ENCODE results near the gene MACROD1. TPM values are rescaled to one million over a fixed set of nuclear protein-coding genes. Genes with fewer than 3 reads are reported as not detected.

The MACROD1 gene
- total and polyA plus RNA-seq, 7 experiments from 2014 or later: 5.4 to 16.2 (median 9.7) TPM

DNA sequence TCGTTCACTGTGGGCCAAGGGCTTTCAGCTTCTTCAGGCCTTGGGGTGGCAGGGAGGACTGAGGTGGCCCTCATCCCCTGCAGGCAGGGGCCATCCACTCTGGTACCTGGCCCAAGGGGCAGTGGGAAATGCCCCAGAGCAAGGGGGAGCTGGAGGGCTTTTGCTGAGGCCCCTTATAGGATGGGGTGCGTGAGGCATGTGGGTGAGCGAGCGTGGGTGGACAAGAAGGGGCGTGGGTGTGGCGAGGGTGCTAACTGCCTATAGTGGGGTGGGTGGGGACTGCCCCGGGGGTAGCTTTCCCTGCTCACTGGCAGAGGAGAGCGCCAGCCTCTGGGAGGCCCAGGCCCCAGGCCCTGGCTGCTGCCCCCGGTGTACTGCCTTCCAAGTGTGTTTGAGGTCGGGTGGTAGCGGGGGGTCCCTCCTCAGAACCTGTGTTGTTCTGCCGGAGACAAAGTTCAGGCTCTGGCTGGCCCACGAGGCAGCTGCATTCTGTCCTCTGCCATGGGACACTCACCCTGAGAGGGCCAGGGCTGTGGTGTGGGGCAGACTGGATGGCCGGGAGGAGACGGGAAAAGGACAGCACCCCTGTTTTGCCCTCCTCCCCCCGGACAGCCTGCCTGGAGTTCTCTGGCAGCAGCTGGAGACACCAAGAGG lies 126.8 kb downstream of the MACROD1 start:
- POLR2A ChIA-PET: no interaction called here
- H3K36me3 ChIP-seq (ENCODE audit: control insufficient read depth in 2 of 3, insufficient read depth in 3 of 3, low read length in 3 of 3): no peaks in the 10 kb centered on the region
- peaks cover 0 to 4% (median 0%) of the 10 kb centered on the region in 5 donors for H3K36me3 Mint-ChIP-seq
- H3K4me1 Mint-ChIP-seq: peaks cover 1 to 10% (median 8%) of the 10 kb centered on the region in 7 donors
- CTCF ChIA-PET: no interaction called here
- H3K9me3 ChIP-seq (ENCODE audit: control insufficient read depth in 2 of 3, low read length in 3 of 3): no peaks in the 10 kb centered on the region
- H3K27me3 ChIP-seq (ENCODE audit: control insufficient read depth in 2 of 2, insufficient read depth in 2 of 2, low read length in 2 of 2): no peaks in the 10 kb centered on the region
- intact Hi-C loops (cut with micrococcal nuclease): no loop called here
- H3K27ac Mint-ChIP-seq: no peak overlapping the region
- no peak overlapping the region for H3K4me3 ChIP-seq (ENCODE audit: low read length)
- no peak for ATAC-seq
- H3K27me3 Mint-ChIP-seq: peaks cover 11 to 32% (median 30%) of the 10 kb centered on the region in 5 donors
- no peaks in the 10 kb centered on the region for H3K9me3 Mint-ChIP-seq
- H3K4me3 Mint-ChIP-seq: no peak overlapping the region
- DNase-seq: no peak
- no peaks in the 10 kb centered on the region for H3K4me1 ChIP-seq (ENCODE audit: control insufficient read depth in 2 of 2, insufficient read depth in 2 of 2, low read length in 2 of 2)
- H3K27ac ChIP-seq (ENCODE audit: low read depth, low read length): no peak overlapping the region

GRCh38 chr11:64038500-64038899 lies 127.4 kb downstream of the MACROD1 start:
- Mint-ChIP-seq H3K36me3 (peaks cover 0 to 6% (median 0%) of the 10 kb centered on the region in 5 donors), H3K27me3 (peaks cover 16 to 37% (median 34%) of the 10 kb centered on the region in 5 donors), H3K27ac (no peak overlapping the region), H3K4me1 (peaks cover 3 to 13% (median 9%) of the 10 kb centered on the region in 7 donors), H3K4me3 (no peak overlapping the region), H3K9me3 (peaks cover 0 to 1% (median 0%) of the 10 kb centered on the region in 11 donors)
- H3K4me3 ChIP-seq (ENCODE audit: low read length): no peak overlapping the region
- no peak overlapping the region for H3K27ac ChIP-seq (ENCODE audit: low read depth, low read length)
- ATAC-seq (no peak), DNase-seq (no peak)
- no peaks in the 10 kb centered on the region for H3K4me1 ChIP-seq (ENCODE audit: control insufficient read depth in 2 of 2, insufficient read depth in 2 of 2, low read length in 2 of 2)
- ChIA-PET POLR2A (no interaction called here), CTCF (no interaction called here)
- H3K9me3 ChIP-seq (ENCODE audit: control insufficient read depth in 2 of 3, low read length in 3 of 3): no peaks in the 10 kb centered on the region
- H3K27me3 ChIP-seq (ENCODE audit: control insufficient read depth in 2 of 2, insufficient read depth in 2 of 2, low read length in 2 of 2): no peaks in the 10 kb centered on the region
- intact Hi-C loops (cut with micrococcal nuclease): no loop called here
- H3K36me3 ChIP-seq (ENCODE audit: control insufficient read depth in 2 of 3, insufficient read depth in 3 of 3, low read length in 3 of 3): no peaks in the 10 kb centered on the region

DNA sequence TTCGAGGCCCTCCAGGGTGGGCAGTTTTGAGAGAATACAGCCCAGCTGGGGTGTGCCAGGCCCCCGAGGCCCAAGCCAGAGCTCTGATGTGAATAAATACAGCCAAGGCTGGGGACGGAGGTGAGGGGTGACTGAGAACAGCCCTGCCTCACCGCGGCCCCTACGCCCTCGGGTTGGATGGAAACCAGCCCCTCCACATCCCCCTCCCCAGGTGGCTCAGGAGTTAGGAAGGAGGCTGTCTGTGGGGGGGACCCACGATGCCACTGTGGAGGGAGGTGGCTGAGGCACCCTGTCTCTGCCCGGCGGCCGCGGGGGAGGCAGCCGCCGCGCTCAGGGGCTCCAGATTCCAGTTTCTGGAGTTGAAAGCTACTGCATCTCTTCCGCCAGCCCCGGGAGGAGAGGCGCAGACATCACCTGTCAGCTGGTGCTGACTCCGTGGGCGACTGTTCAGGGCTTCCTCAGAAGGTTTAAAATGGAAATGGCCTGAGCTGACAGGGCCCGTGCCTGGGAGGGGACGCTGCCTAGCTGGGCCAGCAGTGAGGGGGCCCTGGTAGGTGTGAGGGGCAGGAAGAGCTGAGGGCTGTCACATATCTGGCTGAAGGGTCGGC lies 128.8 kb downstream of the MACROD1 start:
- H3K27me3 Mint-ChIP-seq: peaks cover 16 to 43% (median 39%) of the 10 kb centered on the region in 5 donors
- DNase-seq (no peak), ATAC-seq (no peak)
- no peak overlapping the region for H3K27ac ChIP-seq (ENCODE audit: low read depth, low read length)
- no peaks in the 10 kb centered on the region for H3K9me3 ChIP-seq (ENCODE audit: control insufficient read depth in 2 of 3, low read length in 3 of 3)
- no peak overlapping the region for H3K27ac Mint-ChIP-seq
- POLR2A ChIA-PET: no interaction called here
- H3K27me3 ChIP-seq (ENCODE audit: control insufficient read depth in 2 of 2, insufficient read depth in 2 of 2, low read length in 2 of 2): no peaks in the 10 kb centered on the region
- intact Hi-C loops (cut with micrococcal nuclease): no loop called here
- no peaks in the 10 kb centered on the region for H3K4me1 ChIP-seq (ENCODE audit: control insufficient read depth in 2 of 2, insufficient read depth in 2 of 2, low read length in 2 of 2)
- peaks cover 0 to 6% (median 0%) of the 10 kb centered on the region in 5 donors for H3K36me3 Mint-ChIP-seq
- H3K4me3 ChIP-seq (ENCODE audit: low read length): no peak overlapping the region
- H3K36me3 ChIP-seq (ENCODE audit: control insufficient read depth in 2 of 3, insufficient read depth in 3 of 3, low read length in 3 of 3): no peaks in the 10 kb centered on the region
- peak overlapping the region in 1 of 10 donors; percentile 18 for H3K4me3 Mint-ChIP-seq
- peaks cover 0 to 1% (median 0%) of the 10 kb centered on the region in 11 donors for H3K9me3 Mint-ChIP-seq
- H3K4me1 Mint-ChIP-seq: peaks cover 3 to 13% (median 9%) of the 10 kb centered on the region in 7 donors
- CTCF ChIA-PET: interaction anchor here (0.6 kb wide), 1 partner anchor 1668 kb away, joined by 3 read pairs; no protein-coding TSS in a partner anchor

GRCh38 chr11:64036087-64037026 lies 129.6 kb downstream of the MACROD1 start:
- Histone ChIP-seq H3K27ac (ENCODE audit: low read depth, low read length) (no peak overlapping the region), H3K4me1 (ENCODE audit: control insufficient read depth in 2 of 2, insufficient read depth in 2 of 2, low read length in 2 of 2) (no peaks in the 10 kb centered on the region), H3K36me3 (ENCODE audit: control insufficient read depth in 2 of 3, insufficient read depth in 3 of 3, low read length in 3 of 3) (no peaks in the 10 kb centered on the region), H3K27me3 (ENCODE audit: control insufficient read depth in 2 of 2, insufficient read depth in 2 of 2, low read length in 2 of 2) (no peaks in the 10 kb centered on the region), H3K9me3 (ENCODE audit: control insufficient read depth in 2 of 3, low read length in 3 of 3) (no peaks in the 10 kb centered on the region), H3K4me3 (ENCODE audit: low read length) (no peak overlapping the region)
- no peak for DNase-seq
- intact Hi-C loops (cut with micrococcal nuclease): no loop called here
- ChIA-PET POLR2A (no interaction called here), CTCF (no interaction called here)
- Mint-ChIP-seq H3K4me3 (peak overlapping the region in 1 of 10 donors; percentile 39), H3K27me3 (peaks cover 16 to 43% (median 39%) of the 10 kb centered on the region in 5 donors), H3K27ac (no peak overlapping the region), H3K36me3 (peaks cover 0 to 6% (median 0%) of the 10 kb centered on the region in 5 donors), H3K4me1 (peaks cover 3 to 13% (median 9%) of the 10 kb centered on the region in 7 donors), H3K9me3 (peaks cover 0 to 1% (median 0%) of the 10 kb centered on the region in 11 donors)
- peak; percentile 27 for ATAC-seq

DNA sequence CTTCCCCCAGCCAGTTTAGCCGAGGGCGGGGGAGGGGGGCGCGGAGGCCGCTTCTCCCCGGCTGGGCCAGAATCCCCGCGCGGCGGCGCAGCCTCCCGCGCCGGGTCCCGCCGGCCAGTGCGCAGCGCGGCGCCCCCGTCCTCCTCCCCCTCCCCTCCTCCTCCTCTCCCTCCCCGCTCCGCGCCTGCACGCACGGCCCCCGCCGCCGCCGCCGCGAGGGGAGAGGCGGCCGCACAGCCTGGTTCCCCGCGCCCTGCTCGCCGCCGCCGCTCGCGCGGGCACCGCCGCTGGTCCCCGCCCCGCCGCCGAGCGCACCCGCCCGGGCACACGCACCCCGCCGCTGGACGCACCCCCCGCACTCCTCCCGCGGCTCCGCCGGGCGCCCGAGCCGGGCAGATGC lies 130.3 kb downstream of the MACROD1 start, which contains the start of gene FLRT1:
Gene FLRT1, plus strand, starts transcription at position 356 of the 400 bp plus-strand sequence. CDS start 80,337 bp downstream, outside the sequence.
- Histone ChIP-seq H3K36me3 (ENCODE audit: control insufficient read depth in 2 of 3, insufficient read depth in 3 of 3, low read length in 3 of 3) (no peaks in the 10 kb centered on the region), H3K27ac (ENCODE audit: low read depth, low read length) (no peak within 1 kb of the TSS), H3K9me3 (ENCODE audit: control insufficient read depth in 2 of 3, low read length in 3 of 3) (no peaks in the 10 kb centered on the region), H3K27me3 (ENCODE audit: control insufficient read depth in 2 of 2, insufficient read depth in 2 of 2, low read length in 2 of 2) (no peaks in the 10 kb centered on the region), H3K4me3 (ENCODE audit: low read length) (no peak within 1 kb of the TSS), H3K4me1 (ENCODE audit: control insufficient read depth in 2 of 2, insufficient read depth in 2 of 2, low read length in 2 of 2) (no peaks in the 10 kb centered on the region)
- Mint-ChIP-seq H3K9me3 (peaks cover 0 to 1% (median 0%) of the 10 kb centered on the region in 11 donors), H3K27ac (peak within 1 kb of the TSS in 1 of 9 donors; percentile 23), H3K4me3 (peak within 1 kb of the TSS; percentile 33 to 85 (median 66)), H3K36me3 (peaks cover 0 to 6% (median 0%) of the 10 kb centered on the region in 5 donors), H3K27me3 (peaks cover 17 to 40% (median 39%) of the 10 kb centered on the region in 5 donors), H3K4me1 (peaks cover 3 to 13% (median 9%) of the 10 kb centered on the region in 7 donors)
- intact Hi-C loops (cut with micrococcal nuclease): no loop called here
- POLR2A ChIA-PET: no interaction called here
- ATAC-seq (no peak), DNase-seq (no peak)
- CTCF ChIA-PET: no interaction called here

GRCh38 chr11:64035081-64035524 lies 130.8 kb downstream of the MACROD1 start:
- Mint-ChIP-seq H3K4me1 (peaks cover 3 to 13% (median 9%) of the 10 kb centered on the region in 7 donors), H3K27me3 (peaks cover 22 to 40% (median 35%) of the 10 kb centered on the region in 5 donors), H3K27ac (peak overlapping the region in 1 of 9 donors; percentile 23), H3K9me3 (peaks cover 0 to 1% (median 0%) of the 10 kb centered on the region in 11 donors), H3K4me3 (peak overlapping the region; percentile 33 to 85 (median 66)), H3K36me3 (peaks cover 0 to 6% (median 0%) of the 10 kb centered on the region in 5 donors)
- ChIA-PET CTCF (no interaction called here), POLR2A (no interaction called here)
- Histone ChIP-seq H3K27ac (ENCODE audit: low read depth, low read length) (no peak overlapping the region), H3K4me3 (ENCODE audit: low read length) (no peak overlapping the region), H3K9me3 (ENCODE audit: control insufficient read depth in 2 of 3, low read length in 3 of 3) (no peaks in the 10 kb centered on the region), H3K27me3 (ENCODE audit: control insufficient read depth in 2 of 2, insufficient read depth in 2 of 2, low read length in 2 of 2) (no peaks in the 10 kb centered on the region), H3K36me3 (ENCODE audit: control insufficient read depth in 2 of 3, insufficient read depth in 3 of 3, low read length in 3 of 3) (no peaks in the 10 kb centered on the region), H3K4me1 (ENCODE audit: control insufficient read depth in 2 of 2, insufficient read depth in 2 of 2, low read length in 2 of 2) (no peaks in the 10 kb centered on the region)
- DNase-seq (no peak), ATAC-seq (no peak)
- intact Hi-C loops (cut with micrococcal nuclease): no loop called here
